ENCODE measurements around the gene UTP25. TPM values are rescaled to one million over a fixed set of nuclear protein-coding genes. Genes with fewer than 3 reads are reported as not detected.

Gene UTP25
- total RNA-seq, 1 experiment from 2014 or later: 4.8 TPM

- TF ChIP-seq ARID4B (CRISPR knock-in tag; IDR thresholded peaks at IDR 0.05; ENCODE audit: borderline replicate concordance) (no peak), ZNF425 (CRISPR knock-in tag; conservative IDR thresholded peaks at IDR 0.05) (no peak), JUN (CRISPR knock-in tag; IDR thresholded peaks at IDR 0.05) (no peak), NFYB (CRISPR knock-in tag; conservative IDR thresholded peaks at IDR 0.05; ENCODE audit: low read depth) (no peak), FOXJ3 (CRISPR knock-in tag; IDR thresholded peaks at IDR 0.05; ENCODE audit: borderline replicate concordance) (no peak)
These were observed 25.5 kb upstream of the UTP25 start (continued) for GRCh38 chr1:209802117-209802779.

- DNase-seq (ENCODE audit: low spot score) (no peak), ATAC-seq (no peak)
- Mint-ChIP-seq H3K27ac (no peak overlapping the region), H3K4me3 (no peak overlapping the region), H3K36me3 (no peaks in the 10 kb centered on the region), H3K9me3 (no peaks in the 10 kb centered on the region), H3K27me3 (ENCODE audit: low read depth) (no peaks in the 10 kb centered on the region; the same call in 1 of the 2 replicates), H3K4me1 (peaks cover 13% of the 10 kb centered on the region)
- TF ChIP-seq IRF1 (CRISPR knock-in tag; IDR thresholded peaks at IDR 0.05): no peak
- TF ChIP-seq ATF3 (CRISPR knock-in tag; conservative IDR thresholded peaks at IDR 0.05): no peak
- TF ChIP-seq ETV6 (CRISPR knock-in tag; IDR thresholded peaks at IDR 0.05): no peak
- TF ChIP-seq ZBTB21 (CRISPR knock-in tag; IDR thresholded peaks at IDR 0.05; ENCODE audit: borderline replicate concordance): no peak
- no peak for TF ChIP-seq OVOL2 (CRISPR knock-in tag; IDR thresholded peaks at IDR 0.05; ENCODE audit: borderline replicate concordance)
- TF ChIP-seq ATF2 (CRISPR knock-in tag; IDR thresholded peaks at IDR 0.05; ENCODE audit: borderline replicate concordance, low read depth): no peak
- no peak for TF ChIP-seq ZMAT4 (CRISPR knock-in tag; IDR thresholded peaks at IDR 0.05)
- TF ChIP-seq FOXJ3 (CRISPR knock-in tag; IDR thresholded peaks at IDR 0.05; ENCODE audit: borderline replicate concordance): no peak
- TF ChIP-seq NR2C2 (CRISPR knock-in tag; IDR thresholded peaks at IDR 0.05): no peak
- no peak for TF ChIP-seq ZNF317 (CRISPR knock-in tag; IDR thresholded peaks at IDR 0.05; ENCODE audit: borderline replicate concordance, low read depth)
- no peak for TF ChIP-seq ZNF396 (CRISPR knock-in tag; IDR thresholded peaks at IDR 0.05; ENCODE audit: borderline replicate concordance)
- no peak for TF ChIP-seq NR3C1 (CRISPR knock-in tag; conservative IDR thresholded peaks at IDR 0.05; ENCODE audit: low read depth)
- no peak for TF ChIP-seq ZNF416 (CRISPR knock-in tag; IDR thresholded peaks at IDR 0.05)
- ChIA-PET POLR2A (no interaction called here), CTCF (interaction anchor here (1.2 kb wide), 1 partner anchor 55 kb away, joined by 3 read pairs; no protein-coding TSS in a partner anchor)
These were observed 25.0 kb upstream of the UTP25 start for GRCh38 chr1:209802780-209803152.
